Natural killer cell (primary cell): Measurements from ENCODE around the gene MLF1. TPM values are rescaled to one million over a fixed set of nuclear protein-coding genes. Genes with fewer than 3 reads are reported as not detected.
"Not testable (repeated sequence)": the region's sequence is repeated elsewhere in the genome, so short reads cannot be mapped to it uniquely, and the experiment has no call there.

Experiments used
- ATAC-seq, 3 donors: fragments of 150-1000 bp in 2 of 3; fragments of 200-7000 bp in 1 of 3; cut with Tn5 transposase; 1 replicate in 1 of 3; 2 replicates in 2 of 3; pipeline ENCODE4 v1.10.0; 2021; ENCODE audit warnings: mild to moderate bottlenecking in 2 of 3, moderate library complexity in 2 of 3
- DNase-seq, 2 donors: peaks; one replicate each; pipeline versions ENCODE4 v3.0.0 to v3.0.0-alpha.2; 2013 to 2021; ENCODE audit warnings: mixed read lengths in 1 of 2
- H3K27ac ChIP-seq: one replicate; pipeline ENCODE4 v1.5.1; 2013; ENCODE audit warnings: mild to moderate bottlenecking, low read length
- H3K27me3 ChIP-seq: one replicate; pipeline ENCODE4 v1.6.1; 2013; ENCODE audit warnings: low read length; ENCODE audit not compliant: control insufficient read depth, insufficient read depth
- H3K36me3 ChIP-seq: one replicate; pipeline ENCODE4 v1.6.1; 2013; ENCODE audit warnings: low read length; ENCODE audit not compliant: control insufficient read depth, insufficient read depth
- H3K4me1 ChIP-seq: one replicate; pipeline ENCODE4 v1.6.1; 2013; ENCODE audit warnings: low read length; ENCODE audit not compliant: control insufficient read depth, insufficient read depth
- H3K4me3 ChIP-seq: one replicate; pipeline ENCODE4 v1.5.1; 2013; ENCODE audit warnings: low read length
- H3K9me3 ChIP-seq: one replicate; pipeline ENCODE4 v1.6.1; 2013; ENCODE audit warnings: low read length; ENCODE audit not compliant: control insufficient read depth, insufficient read depth
- H3K27ac Mint-ChIP-seq, 2 donors: one replicate each; pipeline ENCODE4 v1.8.0; 2022; ENCODE audit warnings: mild to moderate bottlenecking in 2 of 2, mixed read lengths in 2 of 2, moderate library complexity in 1 of 2
- H3K27me3 Mint-ChIP-seq, 2 donors: one replicate each; pipeline ENCODE4 v1.8.0; 2022; ENCODE audit warnings: low read depth in 2 of 2, mixed read lengths in 2 of 2
- H3K36me3 Mint-ChIP-seq: one replicate; pipeline ENCODE4 v1.8.0; 2022; ENCODE audit warnings: mixed read lengths
- H3K4me1 Mint-ChIP-seq, 2 donors: one replicate each; pipeline ENCODE4 v1.8.0; 2022; ENCODE audit warnings: mixed read lengths in 2 of 2
- H3K4me3 Mint-ChIP-seq: one replicate; pipeline ENCODE4 v1.8.0; 2022; ENCODE audit warnings: mild to moderate bottlenecking, moderate library complexity, mixed read lengths
- H3K9me3 Mint-ChIP-seq, 2 donors: one replicate each; pipeline ENCODE4 v1.8.0; 2022; ENCODE audit warnings: mixed read lengths in 2 of 2
- CTCF ChIP-seq: fragments of 200-600 bp; IDR thresholded peaks from one replicate; pipeline ENCODE4 v1.8.0; 2022; ENCODE audit warnings: antibody characterized with exemption
- WGBS: methylation state at CpG from one replicate; pipeline ENCODE4 v1.1.7; 2013; ENCODE audit warnings: missing lambda C conversion rate; ENCODE audit not compliant: insufficient coverage; 5-methylcytosine and 5-hydroxymethylcytosine counted together
- intact Hi-C: fragments of 100-400 bp; cut with micrococcal nuclease; formaldehyde crosslinking; loops from one replicate; pipeline ENCODE4 v1.14.2; 2022
- total RNA-seq, 4 donors: library from RNA; stranded (reverse); fragments of 120-200 nt in 1 of 4; gene quantifications; one replicate each; pipeline versions ENCODE4 v1.2.3 to v1.2.4, GENCODE V29; 2013 to 2022

Gene MLF1
- total RNA-seq, 3 donors from 2014 or later (not counting 1 experiment from before 2014, with no cell fraction given): 2.8 to 5.3 (median 3.1) TPM

- ATAC-seq (peak in 1 of 3 donors; percentile 54), DNase-seq (peak in 1 of 2 donors; percentile 69)
- Mint-ChIP-seq H3K9me3 (no peaks in the 10 kb centered on the region), H3K27me3 (no peaks in the 10 kb centered on the region), H3K36me3 (peaks cover 7% of the 10 kb centered on the region), H3K4me1 (no peaks in the 10 kb centered on the region), H3K27ac (no peak overlapping the region), H3K4me3 (no peak overlapping the region)
- Histone ChIP-seq H3K27me3 (no peaks in the 10 kb centered on the region), H3K9me3 (no peaks in the 10 kb centered on the region), H3K4me3 (no peak overlapping the region), H3K27ac (no peak overlapping the region), H3K36me3 (peaks cover 2% of the 10 kb centered on the region), H3K4me1 (no peaks in the 10 kb centered on the region)
- intact Hi-C loops: loop anchor here (5.0 kb wide), 1 partner anchor 253 kb away; no protein-coding TSS in a partner anchor
- no CpG with 5 or more reads among the region's 3 CpGs for WGBS
- peak; percentile 28 for TF ChIP-seq CTCF
These were observed 31.5 kb upstream of the MLF1 start for GRCh38 chr3:158539414-158540014.

GRCh38 chr3:158540066-158540465 is 30.9 kb upstream of the MLF1 start:
- WGBS: 100% methylated on average over 1 of the region's 1 CpG
- Mint-ChIP-seq H3K27ac (no peak overlapping the region), H3K4me3 (no peak overlapping the region), H3K36me3 (peaks cover 7% of the 10 kb centered on the region), H3K27me3 (no peaks in the 10 kb centered on the region), H3K9me3 (no peaks in the 10 kb centered on the region), H3K4me1 (no peaks in the 10 kb centered on the region)
- intact Hi-C loops: no loop called here
- Histone ChIP-seq H3K9me3 (no peaks in the 10 kb centered on the region), H3K27me3 (no peaks in the 10 kb centered on the region), H3K27ac (no peak overlapping the region), H3K4me3 (no peak overlapping the region), H3K4me1 (no peaks in the 10 kb centered on the region), H3K36me3 (peaks cover 2% of the 10 kb centered on the region)
- no peak for ATAC-seq
- no peak for TF ChIP-seq CTCF
- no peak for DNase-seq

GRCh38 chr3:158548691-158549090 is 22.3 kb upstream of the MLF1 start:
- intact Hi-C loops: no loop called here
- H3K27me3 ChIP-seq: no peaks in the 10 kb centered on the region
- no peaks in the 10 kb centered on the region for H3K36me3 ChIP-seq
- no peaks in the 10 kb centered on the region for H3K9me3 ChIP-seq
- H3K4me1 ChIP-seq: no peaks in the 10 kb centered on the region
- H3K4me3 Mint-ChIP-seq: no peak overlapping the region
- peaks cover 4% of the 10 kb centered on the region for H3K36me3 Mint-ChIP-seq
- H3K9me3 Mint-ChIP-seq: peaks cover 2 to 3% of the 10 kb centered on the region in 2 donors
- no peak overlapping the region for H3K4me3 ChIP-seq
- WGBS: 90% methylated on average over 4 of the region's 4 CpGs
- DNase-seq (no peak), ATAC-seq (no peak)
- no peak for TF ChIP-seq CTCF
- no peaks in the 10 kb centered on the region for H3K4me1 Mint-ChIP-seq
- H3K27ac Mint-ChIP-seq: no peak overlapping the region
- H3K27ac ChIP-seq: no peak overlapping the region
- H3K27me3 Mint-ChIP-seq: no peaks in the 10 kb centered on the region

GRCh38 chr3:158549938-158550337 is 21.1 kb upstream of the MLF1 start:
- DNase-seq, H3K9me3 ChIP-seq, H3K4me3 Mint-ChIP-seq, H3K9me3 Mint-ChIP-seq, H3K4me1 Mint-ChIP-seq, H3K27ac Mint-ChIP-seq, H3K4me3 ChIP-seq, H3K36me3 Mint-ChIP-seq, H3K36me3 ChIP-seq, H3K4me1 ChIP-seq, H3K27ac ChIP-seq, ATAC-seq, intact Hi-C loops, H3K27me3 Mint-ChIP-seq, H3K27me3 ChIP-seq: not testable (repeated sequence)
- WGBS: 96% methylated on average over 9 of the region's 9 CpGs
